HCT116 (cell line): ENCODE data around the gene INSR. TPM values are rescaled to one million over a fixed set of nuclear protein-coding genes. Genes with fewer than 3 reads are reported as not detected.

Experiments used
- ATAC-seq: fragments of 200-7000 bp; cut with Tn5 transposase; 2 replicates; pipeline ENCODE4 v1.9.1; 2020; ENCODE audit warnings: mild to moderate bottlenecking, moderate library complexity
- BruUV-seq: library from RNA; stranded (reverse); fragments of 400-500 nt; replicated peaks from 2 replicates; lab custom pipeline; 2021; lab: Mats Ljungman, UMichigan
- CTCF ChIA-PET: fragments of 300-600 bp; sonication (Branson Sonifier 250); formaldehyde crosslinking; loops from one replicate; lab custom pipeline; 2021; ENCODE audit warnings: antibody characterized with exemption; lab: Charles Lee
- POLR2A ChIA-PET: fragments of 300-600, 350-600 bp; sonication (Branson Sonifier 250); formaldehyde crosslinking; loops from one replicate; lab custom pipeline; 2021; ENCODE audit warnings: antibody characterized with exemption; lab: Charles Lee
- RAD21 ChIA-PET, 2 experiments: fragments of 300-600 bp; sonication (Branson Sonifier 250); formaldehyde crosslinking; loops; one replicate each; lab custom pipeline; 2023; ENCODE audit warnings: low total read pairs in 2 of 2; ENCODE audit not compliant: uncharacterized antibody in 2 of 2, unreplicated experiment in 2 of 2, low non-redundant PET in 1 of 2; lab: Charles Lee
- DNase-seq: peaks from one replicate; pipeline ENCODE4 v3.0.0-alpha.2; 2010; ENCODE audit warnings: low read depth, low spot score
- H2AFZ ChIP-seq: fragments of 200-600 bp; shearing (Covaris generic), sonication (generic); 2 replicates; pipeline ENCODE4 v1.6.1; 2017; ENCODE audit warnings: low read depth, mixed run types, mixed read lengths, antibody characterized with exemption, low read length; ENCODE audit not compliant: poor library complexity, severe bottlenecking
- H3K27ac ChIP-seq: 2 replicates; pipeline ENCODE4 v1.5.1; 2012; ENCODE audit warnings: low read depth, low read length
- H3K27me3 ChIP-seq: fragments of 200-600 bp; sonication (generic); 2 replicates; pipeline ENCODE4 v1.6.1; 2016; ENCODE audit warnings: mixed run types, low read length, mixed read lengths; ENCODE audit not compliant: insufficient read depth
- H3K36me3 ChIP-seq, 2 experiments: fragments of 200-500 bp in 1 of 2; fragments of 200-600 bp in 1 of 2; sonication (Bioruptor generic) in 1 of 2; sonication (generic) in 1 of 2; 2 replicates each; pipeline versions ENCODE4 v1.5.1 to v1.6.1; 2014 to 2016; ENCODE audit warnings: low read length in 2 of 2, inconsistent platforms in 1 of 2, mixed read lengths in 1 of 2, mixed run types in 1 of 2; ENCODE audit not compliant: insufficient read depth in 2 of 2, control insufficient read depth in 1 of 2
- H3K4me1 ChIP-seq, 2 experiments: fragments of 200-600 bp in 1 of 2; sonication (generic) in 1 of 2; 2 replicates each; pipeline versions ENCODE4 v1.5.1 to v1.6.1; 2012 to 2017; ENCODE audit warnings: low read length in 2 of 2, inconsistent platforms in 1 of 2, mild to moderate bottlenecking in 1 of 2, mixed read lengths in 1 of 2, mixed run types in 1 of 2, moderate library complexity in 1 of 2; ENCODE audit not compliant: insufficient read depth in 2 of 2, control insufficient read depth in 1 of 2
- H3K4me2 ChIP-seq: fragments of 200-600 bp; sonication (generic); 2 replicates; pipeline ENCODE4 v1.6.1; 2017; ENCODE audit warnings: mixed run types, low read length, mixed read lengths
- H3K4me3 ChIP-seq, 2 experiments: fragments of 200-600 bp in 1 of 2; sonication (generic) in 1 of 2; replicated peaks in 1 of 2; 2 replicates each; pipeline ENCODE4 v1.5.1; 2011 to 2016; ENCODE audit warnings: low read length in 2 of 2, control low read depth in 1 of 2, low read depth in 1 of 2, mild to moderate bottlenecking in 1 of 2, mixed read lengths in 1 of 2, mixed run types in 1 of 2
- H3K79me2 ChIP-seq: fragments of 200-600 bp; sonication (generic); 2 replicates; pipeline ENCODE4 v1.6.1; 2017; ENCODE audit warnings: mild to moderate bottlenecking, mixed run types, low read length, moderate library complexity, mixed read lengths; ENCODE audit not compliant: insufficient read depth
- H3K9ac ChIP-seq: fragments of 200-600 bp; sonication (generic); 2 replicates; pipeline ENCODE4 v1.6.1; 2016; ENCODE audit warnings: low read length, mixed read lengths
- H3K9me2 ChIP-seq: fragments of 200-600 bp; sonication (generic), shearing (Covaris generic); 2 replicates; pipeline ENCODE4 v1.6.1; 2017; ENCODE audit warnings: mixed run types, mild to moderate bottlenecking, moderate library complexity; ENCODE audit not compliant: insufficient read depth
- H3K9me3 ChIP-seq, 2 experiments: fragments of 200-500 bp in 1 of 2; fragments of 200-600 bp in 1 of 2; sonication (Bioruptor generic) in 1 of 2; sonication (generic) in 1 of 2; 2 replicates each; pipeline ENCODE4 v1.6.1; 2014 to 2017; ENCODE audit warnings: low read length in 2 of 2, mixed read lengths in 2 of 2, inconsistent platforms in 1 of 2, low read depth in 1 of 2, mild to moderate bottlenecking in 1 of 2, mixed run types in 1 of 2, moderate library complexity in 1 of 2; ENCODE audit not compliant: control insufficient read depth in 1 of 2, insufficient read depth in 1 of 2
- H4K20me1 ChIP-seq: fragments of 200-600 bp; sonication (generic), shearing (Covaris generic); 2 replicates; pipeline ENCODE4 v1.6.1; 2017; ENCODE audit warnings: mixed run types, mild to moderate bottlenecking, moderate library complexity; ENCODE audit not compliant: insufficient read depth
- CBX3 ChIP-seq: IDR thresholded peaks from 2 replicates; pipeline ENCODE4 v1.6.1; 2012; ENCODE audit warnings: low read depth
- EGR1 ChIP-seq: IDR thresholded peaks from 2 replicates; pipeline ENCODE4 v1.6.1; 2012; ENCODE audit warnings: low read depth
- FOSL1 ChIP-seq: IDR thresholded peaks from 2 replicates; pipeline ENCODE4 v1.6.1; 2012; ENCODE audit warnings: low read depth
- RAD21 ChIP-seq: IDR thresholded peaks from 2 replicates; pipeline ENCODE4 v1.6.1; 2012; ENCODE audit warnings: low read depth, mild to moderate bottlenecking
- SIN3A ChIP-seq: IDR thresholded peaks from 2 replicates; pipeline ENCODE4 v1.6.1; 2012; ENCODE audit warnings: low read depth
- SRF ChIP-seq: IDR thresholded peaks from 2 replicates; pipeline ENCODE4 v1.6.1; 2012; ENCODE audit warnings: low read depth
- TCF7L2 ChIP-seq: IDR thresholded peaks from 2 replicates; pipeline ENCODE4 v1.7.0; 2011; ENCODE audit warnings: borderline replicate concordance, inconsistent platforms; ENCODE audit not compliant: insufficient read depth, insufficient read length; ENCODE audit errors: extremely low read depth
- YY1 ChIP-seq: IDR thresholded peaks from 2 replicates; pipeline ENCODE4 v1.6.1; 2011; ENCODE audit warnings: low read length, low read depth, moderate library complexity, mild to moderate bottlenecking; ENCODE audit not compliant: insufficient replicate concordance; ENCODE audit errors: extremely low read depth
- ZNF274 ChIP-seq: fragments of 200-500 bp; sonication (Bioruptor generic); IDR thresholded peaks from 2 replicates; pipeline ENCODE4 v1.6.1; 2014; ENCODE audit warnings: mild to moderate bottlenecking, low read depth, low read length, inconsistent platforms
- intact Hi-C: fragments of 100-400 bp; cut with micrococcal nuclease; formaldehyde crosslinking; loops from 2 replicates; pipeline ENCODE4 v1.10.0; 2022
- total RNA-seq: library from RNA; stranded (reverse); gene quantifications from one replicate; pipeline ENCODE4 v1.2.1, GENCODE V29; 2021; ENCODE audit not compliant: unreplicated experiment
- TF ChIP-seq, protein P1 (sequence below): IDR thresholded peaks from 2 replicates; pipeline ENCODE4 v1.6.1; 2012; ENCODE audit warnings: low read depth
- TF ChIP-seq, protein P2 (sequence below): IDR thresholded peaks from 2 replicates; pipeline ENCODE4 v1.6.1; 2012

INSR gene
- total RNA-seq, 1 experiment from 2014 or later: 25.4 TPM

DNA sequence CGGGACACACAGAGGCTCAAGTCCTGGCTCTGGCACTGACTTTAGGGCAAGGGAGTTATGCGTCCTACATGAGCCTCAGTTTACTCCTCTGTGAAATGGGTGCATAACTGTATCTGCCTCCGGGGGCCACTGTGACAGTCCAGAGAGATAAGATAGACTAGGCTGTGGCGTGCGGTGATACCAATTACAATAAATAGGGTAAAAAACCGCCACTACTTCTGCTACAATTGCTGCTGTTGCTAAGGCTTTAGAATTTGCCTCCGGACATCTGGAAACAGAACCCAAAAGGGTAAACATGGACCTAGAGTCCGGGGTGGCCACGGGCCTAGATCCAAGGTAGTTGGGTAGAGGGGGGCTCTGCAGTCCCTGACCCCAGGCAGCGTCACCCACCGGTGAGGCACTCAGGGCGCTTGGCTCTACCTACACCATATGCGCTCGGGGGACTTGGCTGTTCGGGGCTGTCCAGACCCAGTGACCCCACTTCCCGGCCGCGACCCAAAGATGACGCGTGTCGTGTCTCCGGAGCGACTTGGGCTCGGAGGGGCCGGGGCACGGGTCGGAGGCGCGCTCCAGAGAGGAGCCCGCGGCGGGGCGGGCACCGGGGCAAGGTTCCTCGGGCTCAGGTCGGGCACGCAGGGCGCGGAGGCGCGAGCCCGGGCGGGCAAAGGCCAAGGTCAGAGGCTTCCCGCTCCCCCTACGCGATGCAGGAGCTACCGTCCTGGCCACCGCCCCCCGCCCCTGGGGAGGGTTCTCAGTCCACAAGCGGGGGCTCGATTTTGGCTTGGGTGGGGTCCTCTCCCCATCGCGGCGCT lies 1.1 kb downstream of the INSR start:
- Histone ChIP-seq H3K36me3 (no peaks in the 10 kb centered on the region), H3K4me1 (peaks cover 10 to 21% of the 10 kb centered on the region in 2 experiments; a peak in 3 of 4 replicates), H3K27ac (peak overlapping the region; percentile 70; the same call in 1 of the 2 replicates), H3K4me3 (peak overlapping the region; percentile 65 to 69), H3K9me3 (no peaks in the 10 kb centered on the region), H3K27me3 (no peaks in the 10 kb centered on the region), H3K9ac (peak overlapping the region; percentile 72), H3K4me2 (peak overlapping the region; percentile 90), H2AFZ (no peak overlapping the region), H4K20me1 (no peaks in the 10 kb centered on the region), H3K9me2 (no peaks in the 10 kb centered on the region), H3K79me2 (peaks cover 6% of the 10 kb centered on the region)
- no peak for TF ChIP-seq TCF7L2
- TF ChIP-seq SRF: no peak
- TF ChIP-seq RAD21: no peak
- no peak; the same call in 1 of the 2 replicates for TF ChIP-seq CBX3
- TF ChIP-seq FOSL1: no peak
- TF ChIP-seq, protein P1, sequence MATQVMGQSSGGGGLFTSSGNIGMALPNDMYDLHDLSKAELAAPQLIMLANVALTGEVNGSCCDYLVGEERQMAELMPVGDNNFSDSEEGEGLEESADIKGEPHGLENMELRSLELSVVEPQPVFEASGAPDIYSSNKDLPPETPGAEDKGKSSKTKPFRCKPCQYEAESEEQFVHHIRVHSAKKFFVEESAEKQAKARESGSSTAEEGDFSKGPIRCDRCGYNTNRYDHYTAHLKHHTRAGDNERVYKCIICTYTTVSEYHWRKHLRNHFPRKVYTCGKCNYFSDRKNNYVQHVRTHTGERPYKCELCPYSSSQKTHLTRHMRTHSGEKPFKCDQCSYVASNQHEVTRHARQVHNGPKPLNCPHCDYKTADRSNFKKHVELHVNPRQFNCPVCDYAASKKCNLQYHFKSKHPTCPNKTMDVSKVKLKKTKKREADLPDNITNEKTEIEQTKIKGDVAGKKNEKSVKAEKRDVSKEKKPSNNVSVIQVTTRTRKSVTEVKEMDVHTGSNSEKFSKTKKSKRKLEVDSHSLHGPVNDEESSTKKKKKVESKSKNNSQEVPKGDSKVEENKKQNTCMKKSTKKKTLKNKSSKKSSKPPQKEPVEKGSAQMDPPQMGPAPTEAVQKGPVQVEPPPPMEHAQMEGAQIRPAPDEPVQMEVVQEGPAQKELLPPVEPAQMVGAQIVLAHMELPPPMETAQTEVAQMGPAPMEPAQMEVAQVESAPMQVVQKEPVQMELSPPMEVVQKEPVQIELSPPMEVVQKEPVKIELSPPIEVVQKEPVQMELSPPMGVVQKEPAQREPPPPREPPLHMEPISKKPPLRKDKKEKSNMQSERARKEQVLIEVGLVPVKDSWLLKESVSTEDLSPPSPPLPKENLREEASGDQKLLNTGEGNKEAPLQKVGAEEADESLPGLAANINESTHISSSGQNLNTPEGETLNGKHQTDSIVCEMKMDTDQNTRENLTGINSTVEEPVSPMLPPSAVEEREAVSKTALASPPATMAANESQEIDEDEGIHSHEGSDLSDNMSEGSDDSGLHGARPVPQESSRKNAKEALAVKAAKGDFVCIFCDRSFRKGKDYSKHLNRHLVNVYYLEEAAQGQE: no peak
- no peak for TF ChIP-seq EGR1
- TF ChIP-seq YY1: no peak
- no peak for TF ChIP-seq SIN3A
- TF ChIP-seq, protein P2, sequence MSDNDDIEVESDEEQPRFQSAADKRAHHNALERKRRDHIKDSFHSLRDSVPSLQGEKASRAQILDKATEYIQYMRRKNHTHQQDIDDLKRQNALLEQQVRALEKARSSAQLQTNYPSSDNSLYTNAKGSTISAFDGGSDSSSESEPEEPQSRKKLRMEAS: no peak
- TF ChIP-seq ZNF274: no peak
- no peak for ATAC-seq
- ChIA-PET POLR2A (interaction anchor here (1.4 kb wide), 1 partner anchor 94 kb away, joined by 13 read pairs; no protein-coding TSS in a partner anchor), RAD21 (no interaction called here), CTCF (interaction anchor here (1.2 kb wide), 1 partner anchor 95 kb away, joined by 4 read pairs; no protein-coding TSS in a partner anchor)
- DNase-seq: no peak
- no TSS peak for BruUV-seq
- intact Hi-C loops: loop anchor here (5.0 kb wide), 1 partner anchor 36 kb away; no protein-coding TSS in a partner anchor
